ENCODE measurements around the gene LPAR4. TPM values are rescaled to one million over a fixed set of nuclear protein-coding genes. Genes with fewer than 3 reads are reported as not detected.

The LPAR4 gene
- total and polyA plus RNA-seq, 10 donors: 0.10 to 0.39 (median 0.27) TPM; not detected in 6

DNA sequence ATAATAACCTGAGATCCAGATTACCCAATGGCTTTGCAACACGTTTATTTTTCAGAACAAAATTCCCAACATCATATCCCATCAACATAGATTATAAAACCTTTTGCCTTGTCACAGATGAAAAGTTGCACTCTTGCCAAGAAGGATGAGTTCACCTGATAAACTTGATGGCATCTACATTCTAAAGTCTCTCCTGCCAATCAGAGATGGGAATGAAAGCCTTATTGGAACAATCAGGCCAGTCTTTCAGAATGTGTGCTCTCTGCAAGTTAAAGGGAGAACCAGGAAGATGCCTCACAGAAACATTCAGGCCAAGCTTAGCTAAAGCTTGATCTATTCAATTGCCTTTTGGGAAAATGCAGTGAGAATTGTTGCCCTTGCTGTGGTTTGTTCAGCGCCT, 1.3 kb downstream of the LPAR4 start:
- H3K4me3 ChIP-seq: no peak overlapping the region
- H3K9me3 ChIP-seq: no peaks in the 10 kb centered on the region
- WGBS, 5 donors: 55 to 85% (median 83%) methylated on average over 2 of the region's 2 CpGs

DNA sequence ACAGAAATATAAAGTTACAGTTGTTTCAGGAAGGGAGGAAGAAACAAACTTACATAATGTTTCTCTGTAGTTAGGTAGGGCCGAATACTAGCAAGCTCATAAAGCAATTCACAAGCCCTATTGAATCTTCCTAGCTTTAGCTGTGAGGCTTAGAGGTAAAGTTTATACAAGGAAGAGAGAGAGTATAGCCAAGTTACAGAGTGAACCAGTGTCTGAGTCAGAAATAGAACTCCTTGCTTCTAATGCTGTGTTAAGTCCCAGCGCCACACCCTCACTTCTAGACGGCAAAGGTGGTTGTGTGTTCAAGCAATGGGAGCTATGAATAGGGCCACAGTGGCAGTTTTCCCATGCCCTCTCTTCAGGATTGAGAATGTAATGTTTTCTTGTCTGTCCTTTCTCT, 6.1 kb downstream of the LPAR4 start:
- Histone ChIP-seq H3K9me3 (no peaks in the 10 kb centered on the region), H3K27ac (peak overlapping the region in 2 of 8 donors; percentile 13 to 65), H3K4me3 (no peak overlapping the region), H3K4me1 (no peaks in the 10 kb centered on the region), H3K36me3 (no peaks in the 10 kb centered on the region), H3K27me3 (replicated peaks in 1 of 7) (no peaks in the 10 kb centered on the region)
- TF ChIP-seq, protein P1, sequence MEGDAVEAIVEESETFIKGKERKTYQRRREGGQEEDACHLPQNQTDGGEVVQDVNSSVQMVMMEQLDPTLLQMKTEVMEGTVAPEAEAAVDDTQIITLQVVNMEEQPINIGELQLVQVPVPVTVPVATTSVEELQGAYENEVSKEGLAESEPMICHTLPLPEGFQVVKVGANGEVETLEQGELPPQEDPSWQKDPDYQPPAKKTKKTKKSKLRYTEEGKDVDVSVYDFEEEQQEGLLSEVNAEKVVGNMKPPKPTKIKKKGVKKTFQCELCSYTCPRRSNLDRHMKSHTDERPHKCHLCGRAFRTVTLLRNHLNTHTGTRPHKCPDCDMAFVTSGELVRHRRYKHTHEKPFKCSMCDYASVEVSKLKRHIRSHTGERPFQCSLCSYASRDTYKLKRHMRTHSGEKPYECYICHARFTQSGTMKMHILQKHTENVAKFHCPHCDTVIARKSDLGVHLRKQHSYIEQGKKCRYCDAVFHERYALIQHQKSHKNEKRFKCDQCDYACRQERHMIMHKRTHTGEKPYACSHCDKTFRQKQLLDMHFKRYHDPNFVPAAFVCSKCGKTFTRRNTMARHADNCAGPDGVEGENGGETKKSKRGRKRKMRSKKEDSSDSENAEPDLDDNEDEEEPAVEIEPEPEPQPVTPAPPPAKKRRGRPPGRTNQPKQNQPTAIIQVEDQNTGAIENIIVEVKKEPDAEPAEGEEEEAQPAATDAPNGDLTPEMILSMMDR (IDR thresholded peaks at IDR 0.05 in 8 of 11, conservative IDR thresholded peaks at IDR 0.05 in 3 of 11): no peak
- no peak for TF ChIP-seq POLR2AphosphoS5 (IDR thresholded peaks at IDR 0.05)
- no peak for TF ChIP-seq POLR2A (IDR thresholded peaks at IDR 0.05)
- 56 to 71% (median 69%) methylated on average over 3 of the region's 3 CpGs for WGBS, 5 donors
- intact Hi-C loops (cut with DNase I; ENCODE audit: low total_unique reads): no loop called here
- no peak for DNase-seq

More for the DNA sequence above, 1.3 kb downstream of the LPAR4 start:
- DNase-seq: no peak
- no peaks in the 10 kb centered on the region for H3K36me3 ChIP-seq
- TF ChIP-seq, protein P1 (IDR thresholded peaks at IDR 0.05 in 8 of 11, conservative IDR thresholded peaks at IDR 0.05 in 3 of 11): no peak
- no peak for TF ChIP-seq POLR2AphosphoS5 (IDR thresholded peaks at IDR 0.05)
- no peak for TF ChIP-seq POLR2A (IDR thresholded peaks at IDR 0.05)
- no peaks in the 10 kb centered on the region for H3K4me1 ChIP-seq
- intact Hi-C loops (cut with DNase I; ENCODE audit: low total_unique reads): no loop called here
- H3K27me3 ChIP-seq (replicated peaks in 1 of 7): peaks cover 0 to 15% (median 0%) of the 10 kb centered on the region in 7 donors
- no peak overlapping the region for H3K27ac ChIP-seq

DNA sequence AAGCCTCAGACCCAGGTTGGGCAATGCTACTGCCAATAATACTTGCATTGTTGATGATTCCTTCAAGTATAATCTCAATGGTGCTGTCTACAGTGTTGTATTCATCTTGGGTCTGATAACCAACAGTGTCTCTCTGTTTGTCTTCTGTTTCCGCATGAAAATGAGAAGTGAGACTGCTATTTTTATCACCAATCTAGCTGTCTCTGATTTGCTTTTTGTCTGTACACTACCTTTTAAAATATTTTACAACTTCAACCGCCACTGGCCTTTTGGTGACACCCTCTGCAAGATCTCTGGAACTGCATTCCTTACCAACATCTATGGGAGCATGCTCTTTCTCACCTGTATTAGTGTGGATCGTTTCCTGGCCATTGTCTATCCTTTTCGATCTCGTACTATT, 7.4 kb downstream of the LPAR4 start:
- 72 to 81% (median 77%) methylated on average over 4 to 5 of the region's 5 CpGs for WGBS, 5 donors
- Histone ChIP-seq H3K27ac (peak overlapping the region in 3 of 8 donors; percentile 45 to 65 (median 47)), H3K36me3 (no peaks in the 10 kb centered on the region), H3K27me3 (replicated peaks in 1 of 7) (no peaks in the 10 kb centered on the region), H3K9me3 (no peaks in the 10 kb centered on the region), H3K4me1 (no peaks in the 10 kb centered on the region), H3K4me3 (peak overlapping the region in 1 of 8 donors; percentile 40)
- intact Hi-C loops (cut with DNase I; ENCODE audit: low total_unique reads): no loop called here
- DNase-seq: no peak
- no peak for TF ChIP-seq POLR2A (IDR thresholded peaks at IDR 0.05)
- TF ChIP-seq, protein P1 (IDR thresholded peaks at IDR 0.05 in 8 of 11, conservative IDR thresholded peaks at IDR 0.05 in 3 of 11): peak in 2 of 11 experiments; percentile 6 to 7

DNA sequence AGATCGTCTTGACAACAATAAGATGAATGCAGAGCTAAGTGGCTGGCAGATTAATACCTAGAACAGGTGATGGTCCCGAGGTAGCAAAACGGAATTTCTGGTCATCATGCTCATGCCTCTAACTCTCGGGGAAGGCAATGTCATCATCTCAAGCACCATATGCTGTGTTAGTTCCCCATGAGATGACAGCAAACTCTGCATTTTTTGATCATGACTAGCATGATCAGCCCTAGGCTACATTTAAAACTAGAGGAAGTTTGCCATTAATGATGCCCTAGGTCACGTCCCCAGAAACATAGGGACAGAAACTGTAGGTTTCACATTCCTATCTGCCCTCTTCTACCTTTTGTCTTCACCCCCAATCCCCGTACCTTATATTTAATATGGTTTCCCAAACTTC, 11.6 kb downstream of the LPAR4 start:
- 79 to 97% (median 91%) methylated on average over 6 of the region's 6 CpGs for WGBS, 5 donors
- H3K4me1 ChIP-seq: no peaks in the 10 kb centered on the region
- no peaks in the 10 kb centered on the region for H3K36me3 ChIP-seq
- no peak overlapping the region for H3K27ac ChIP-seq
- intact Hi-C loops (cut with DNase I; ENCODE audit: low total_unique reads): no loop called here
- H3K9me3 ChIP-seq: no peaks in the 10 kb centered on the region
- no peaks in the 10 kb centered on the region for H3K27me3 ChIP-seq (replicated peaks in 1 of 7)
- no peak overlapping the region for H3K4me3 ChIP-seq
- DNase-seq: no peak
- TF ChIP-seq POLR2AphosphoS5 (IDR thresholded peaks at IDR 0.05) (no peak), POLR2A (IDR thresholded peaks at IDR 0.05) (no peak)
- TF ChIP-seq, protein P1 (IDR thresholded peaks at IDR 0.05 in 8 of 11, conservative IDR thresholded peaks at IDR 0.05 in 3 of 11): no peak
